Lung (tissue), 12 donors: ENCODE data around the gene PDIA2. TPM values are rescaled to one million over a fixed set of nuclear protein-coding genes. Genes with fewer than 3 reads are reported as not detected.

Source experiments
- ATAC-seq: fragments of 200-7000 bp; cut with Tn5 transposase; one replicate; pipeline ENCODE4 v1.9.1; 2020; ENCODE audit warnings: moderate number of reproducible peaks; ENCODE audit not compliant: insufficient read depth, low FRiP score
- DNase-seq, 3 donors: peaks; one replicate each; pipeline ENCODE4 v3.0.0-alpha.2; 2013 to 2017
- H3K27ac ChIP-seq, 2 donors: one replicate each; pipeline ENCODE4 v1.5.1; 2013; ENCODE audit warnings: mild to moderate bottlenecking in 2 of 2, moderate library complexity in 2 of 2, control low read depth in 1 of 2, inconsistent platforms in 1 of 2, low read depth in 1 of 2, low read length in 1 of 2
- H3K27me3 ChIP-seq, 3 donors: one replicate each; pipeline ENCODE4 v1.5.1; 2013; ENCODE audit warnings: low read length in 2 of 3; ENCODE audit not compliant: control insufficient read depth in 3 of 3, insufficient read depth in 3 of 3
- H3K36me3 ChIP-seq, 4 donors: one replicate each; pipeline ENCODE4 v1.5.1; 2013; ENCODE audit warnings: low read length in 4 of 4, mild to moderate bottlenecking in 1 of 4, moderate library complexity in 1 of 4; ENCODE audit not compliant: control insufficient read depth in 4 of 4, insufficient read depth in 4 of 4
- H3K4me1 ChIP-seq, 5 donors: one replicate each; pipeline ENCODE4 v1.5.1; 2013; ENCODE audit warnings: low read length in 5 of 5, mild to moderate bottlenecking in 2 of 5, moderate library complexity in 1 of 5; ENCODE audit not compliant: control insufficient read depth in 5 of 5, insufficient read depth in 5 of 5
- H3K4me3 ChIP-seq: one replicate; pipeline ENCODE4 v1.5.1; 2013; ENCODE audit warnings: mild to moderate bottlenecking, control low read depth, moderate library complexity
- H3K9ac ChIP-seq, 2 donors: one replicate each; pipeline ENCODE4 v1.5.1; 2013; ENCODE audit warnings: low read length in 2 of 2, control low read depth in 1 of 2; ENCODE audit not compliant: insufficient read depth in 1 of 2
- H3K9me3 ChIP-seq, 4 donors: one replicate each; pipeline ENCODE4 v1.5.1; 2013; ENCODE audit warnings: low read length in 3 of 4, mild to moderate bottlenecking in 1 of 4, moderate library complexity in 1 of 4; ENCODE audit not compliant: control insufficient read depth in 4 of 4, insufficient read depth in 3 of 4
- CTCF ChIP-seq: IDR thresholded peaks from 2 replicates; pipeline ENCODE4 v1.5.1; 2012; ENCODE audit warnings: mild to moderate bottlenecking; ENCODE audit errors: control extremely low read depth, extremely low read depth
- WGBS, 2 donors: extraction: QIAGEN DNeasy Blood & Tissue Kit; methylation state at CpG; one replicate each; pipeline ENCODE4 v1.1.7; 2013; 5-methylcytosine and 5-hydroxymethylcytosine counted together
- polyA plus RNA-seq, 2 donors: library from polyadenylated mRNA; stranded (reverse); fragments of 200-250 nt; gene quantifications; one replicate each; pipeline ENCODE4 v1.2.1, GENCODE V29; 2013
- total RNA-seq, 2 donors: library from RNA; depleted of rRNA in 1 of 2; stranded (reverse); fragments of >200 nt in 1 of 2; gene quantifications; one replicate each; pipeline ENCODE4 v1.2.1, GENCODE V29; 2014 to 2021
- donor health status: control.
- donor health status: control.
- donor health status: Bipolar disorder and iron deficiency.
- donor health status: healthy.
- donor health status: DM: yes; HTN: yes; CAD: no.

Gene PDIA2
- total and polyA plus RNA-seq, 4 donors, result 0.19 to 0.65 (median 0.24) TPM

GRCh38 chr16:318628-319027 lies 35.7 kb downstream of the PDIA2 start:
- H3K4me1 ChIP-seq, result peaks cover 0 to 1% (median 0%) of the 10 kb centered on the region in 5 donors
- no peak for ATAC-seq

GRCh38 chr16:320206-320605 lies 37.2 kb downstream of the PDIA2 start:
- Histone ChIP-seq H3K9me3 (no peaks in the 10 kb centered on the region), H3K4me1 (peaks cover 0 to 9% (median 0%) of the 10 kb centered on the region in 5 donors), H3K27me3 (no peaks in the 10 kb centered on the region), H3K27ac (no peak overlapping the region), H3K9ac (no peak overlapping the region), H3K36me3 (peaks cover 0 to 15% (median 0%) of the 10 kb centered on the region in 4 donors), H3K4me3 (no peak overlapping the region)
- no peak for DNase-seq
- no peak for ATAC-seq
- TF ChIP-seq CTCF, result no peak
- WGBS, 2 donors, result 92 to 96% methylated on average over 5 of the region's 5 CpGs

More at GRCh38 chr16:318628-319027, 35.7 kb downstream of the PDIA2 start:
- Histone ChIP-seq H3K27ac (no peak overlapping the region), H3K9me3 (no peaks in the 10 kb centered on the region), H3K27me3 (no peaks in the 10 kb centered on the region), H3K9ac (no peak overlapping the region), H3K36me3 (peaks cover 0 to 24% (median 4%) of the 10 kb centered on the region in 4 donors), H3K4me3 (no peak overlapping the region)
- 92 to 93% methylated on average over 22 of the region's 22 CpGs for WGBS, 2 donors
- no peak for TF ChIP-seq CTCF
- no peak for DNase-seq

- no peak overlapping the region for H3K27ac ChIP-seq
- no peak for ATAC-seq
- 79 to 85% methylated on average over 9 of the region's 9 CpGs for WGBS, 2 donors
These were observed 38.6 kb downstream of the PDIA2 start for GRCh38 chr16:321532-321931.

More at GRCh38 chr16:321532-321931, 38.6 kb downstream of the PDIA2 start:
- DNase-seq, result no peak
- Histone ChIP-seq H3K27me3 (no peaks in the 10 kb centered on the region), H3K9ac (no peak overlapping the region), H3K36me3 (peaks cover 0 to 15% (median 0%) of the 10 kb centered on the region in 4 donors), H3K4me1 (peaks cover 0 to 16% (median 0%) of the 10 kb centered on the region in 5 donors), H3K4me3 (no peak overlapping the region), H3K9me3 (no peaks in the 10 kb centered on the region)
- TF ChIP-seq CTCF, result no peak
